NCI-H510A (cell line): Measurements from ENCODE around the gene CFAP46.
"Not testable (repeated sequence)": the region's sequence is repeated elsewhere in the genome, so short reads cannot be mapped to it uniquely, and the experiment has no call there.

Experiments
- DNase-seq: peaks from one replicate; lab custom pipeline; 2025; lab: John Stamatoyannopoulos, UW

The CFAP46 gene

GRCh38 chr10:132899054-132899750 is 43.2 kb downstream of the CFAP46 start:
- no peak for DNase-seq

GRCh38 chr10:132898391-132899053 is 43.8 kb downstream of the CFAP46 start:
- no peak for DNase-seq

GRCh38 chr10:132897516-132898381 is 44.6 kb downstream of the CFAP46 start:
- no peak for DNase-seq

- DNase-seq: not testable (repeated sequence)
Measured at GRCh38 chr10:132893786-132894185, 48.6 kb downstream of the CFAP46 start.

- DNase-seq: no peak
Measured at GRCh38 chr10:132893090-132893489, 49.3 kb downstream of the CFAP46 start.

- no peak for DNase-seq
Measured at GRCh38 chr10:132892004-132892403, 50.4 kb downstream of the CFAP46 start.

- no peak for DNase-seq
Measured at GRCh38 chr10:132891368-132891767, 51.0 kb downstream of the CFAP46 start.

- DNase-seq: no peak
Measured at GRCh38 chr10:132890301-132890700, 52.1 kb downstream of the CFAP46 start.

GRCh38 chr10:132889556-132889955 is 52.8 kb downstream of the CFAP46 start:
- no peak for DNase-seq

- no peak for DNase-seq
Measured at GRCh38 chr10:132888898-132889490, 53.4 kb downstream of the CFAP46 start.

GRCh38 chr10:132888446-132888845 is 53.9 kb downstream of the CFAP46 start:
- DNase-seq: not testable (repeated sequence)

- DNase-seq: no peak
Measured at GRCh38 chr10:132886211-132887099, 55.9 kb downstream of the CFAP46 start.

- no peak for DNase-seq
Measured at GRCh38 chr10:132885451-132886210, 56.7 kb downstream of the CFAP46 start.

GRCh38 chr10:132884691-132885271 is 57.6 kb downstream of the CFAP46 start:
- no peak for DNase-seq

GRCh38 chr10:132884041-132884440 is 58.3 kb downstream of the CFAP46 start:
- DNase-seq: no peak

- no peak for DNase-seq
Measured at GRCh38 chr10:132883391-132883881, 58.9 kb downstream of the CFAP46 start.

- DNase-seq: no peak
Measured at GRCh38 chr10:132882069-132882951, 60.1 kb downstream of the CFAP46 start.

GRCh38 chr10:132881186-132881920 is 61.0 kb downstream of the CFAP46 start:
- no peak for DNase-seq
